DOHH2 (cell line): ENCODE data around the gene DOCK11.

Experiments used
- CTCF ChIP-seq: fragments of 200-600 bp; sonication (generic); IDR thresholded peaks from one replicate; pipeline ENCODE4 v1.5.1; 2014; ENCODE audit warnings: antibody characterized with exemption, mild to moderate bottlenecking, low read depth, low read length; ENCODE audit not compliant: poor library complexity, severe bottlenecking
- EZH2phosphoT487 ChIP-seq: fragments of 200-600 bp; sonication (generic); IDR thresholded peaks from 2 replicates; pipeline ENCODE4 v1.6.1; 2017; ENCODE audit warnings: borderline replicate concordance, mild to moderate bottlenecking, antibody characterized with exemption, low read length, moderate library complexity, mixed read lengths

GRCh38 chrX:118525174-118525730, 29.6 kb downstream of the DOCK11 start:
- TF ChIP-seq CTCF, result no peak
- no peak for TF ChIP-seq EZH2phosphoT487
